Endothelial cell (in vitro differentiated cells): ENCODE measurements around the gene C14orf132. TPM values are rescaled to one million over a fixed set of nuclear protein-coding genes. Genes with fewer than 3 reads are reported as not detected.

Experiments used
- DNase-seq: peaks from one replicate; pipeline ENCODE4 v3.0.0; 2021; ENCODE audit warnings: low spot score
- H3K27ac Mint-ChIP-seq: one replicate; pipeline ENCODE4 v1.8.0; 2021; ENCODE audit warnings: mixed read lengths, inconsistent platforms; ENCODE audit not compliant: unreplicated experiment
- H3K27me3 Mint-ChIP-seq: one replicate; pipeline ENCODE4 v1.8.0; 2021; ENCODE audit warnings: mild to moderate bottlenecking, moderate library complexity, mixed read lengths, inconsistent platforms; ENCODE audit not compliant: unreplicated experiment
- H3K36me3 Mint-ChIP-seq: one replicate; pipeline ENCODE4 v1.8.0; 2021; ENCODE audit warnings: mild to moderate bottlenecking, low read depth, mixed read lengths, inconsistent platforms; ENCODE audit not compliant: unreplicated experiment
- H3K4me1 Mint-ChIP-seq: one replicate; pipeline ENCODE4 v1.8.0; 2021; ENCODE audit warnings: mild to moderate bottlenecking, mixed read lengths, inconsistent platforms; ENCODE audit not compliant: unreplicated experiment
- H3K4me3 Mint-ChIP-seq: one replicate; pipeline ENCODE4 v1.8.0; 2021; ENCODE audit warnings: mild to moderate bottlenecking, mixed read lengths, inconsistent platforms; ENCODE audit not compliant: unreplicated experiment
- H3K9me3 Mint-ChIP-seq: one replicate; pipeline ENCODE4 v1.8.0; 2021; ENCODE audit warnings: mixed read lengths, inconsistent platforms; ENCODE audit not compliant: unreplicated experiment
- total RNA-seq: library from RNA; stranded (reverse); fragmentation: NEBNext Ultra II Directional; extraction: Animal tissue kit (Norgen Biotek cat#: 25700); gene quantifications from one replicate; pipeline ENCODE4 v1.2.1, GENCODE V29; 2021; ENCODE audit not compliant: unreplicated experiment
- TF ChIP-seq, protein P1 (sequence below): fragments of 200-600 bp; sonication (generic); IDR thresholded peaks from one replicate; pipeline ENCODE4 v1.5.0; 2021; ENCODE audit warnings: antibody characterized with exemption; ENCODE audit not compliant: unreplicated experiment

C14orf132 gene
- total RNA-seq, 1 donor from 2014 or later = 4.4 TPM

DNA sequence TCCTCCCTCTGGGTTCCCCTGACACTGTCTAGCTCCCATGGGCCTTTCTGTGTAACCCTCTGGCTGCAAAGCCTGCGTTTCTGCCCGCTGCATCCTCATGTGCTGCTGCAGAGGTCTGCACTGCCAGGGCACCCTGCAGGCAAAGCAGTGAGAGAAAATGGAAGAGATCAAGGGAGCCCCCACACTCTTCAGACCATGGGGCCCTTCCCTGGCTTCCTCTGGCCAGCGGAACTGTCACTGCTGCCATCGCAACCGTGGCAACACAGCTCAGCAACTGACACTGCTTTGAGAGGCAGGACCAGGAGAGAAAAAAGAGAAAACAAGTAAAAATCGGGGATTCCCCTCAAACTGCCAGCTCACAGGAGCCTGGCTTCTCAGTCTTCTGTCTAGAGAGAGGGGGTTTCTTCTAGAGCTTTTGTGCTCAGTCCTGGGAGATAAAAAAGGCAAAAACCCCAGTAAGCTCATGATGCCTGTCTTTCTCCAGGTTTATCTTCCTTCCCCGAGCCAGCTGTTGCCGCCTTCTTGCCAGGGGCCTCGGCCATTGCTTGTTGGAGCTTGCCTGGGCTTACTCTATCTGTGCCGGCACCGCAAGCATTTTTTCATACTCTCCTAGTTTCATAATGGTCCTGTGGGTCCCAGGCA, 38.9 kb downstream of the C14orf132 start:
- no peak for DNase-seq
- Mint-ChIP-seq H3K4me3 (no peak overlapping the region), H3K9me3 (no peaks in the 10 kb centered on the region), H3K36me3 (no peaks in the 10 kb centered on the region), H3K4me1 (no peaks in the 10 kb centered on the region), H3K27ac (no peak overlapping the region), H3K27me3 (no peaks in the 10 kb centered on the region)
- TF ChIP-seq, protein P1, sequence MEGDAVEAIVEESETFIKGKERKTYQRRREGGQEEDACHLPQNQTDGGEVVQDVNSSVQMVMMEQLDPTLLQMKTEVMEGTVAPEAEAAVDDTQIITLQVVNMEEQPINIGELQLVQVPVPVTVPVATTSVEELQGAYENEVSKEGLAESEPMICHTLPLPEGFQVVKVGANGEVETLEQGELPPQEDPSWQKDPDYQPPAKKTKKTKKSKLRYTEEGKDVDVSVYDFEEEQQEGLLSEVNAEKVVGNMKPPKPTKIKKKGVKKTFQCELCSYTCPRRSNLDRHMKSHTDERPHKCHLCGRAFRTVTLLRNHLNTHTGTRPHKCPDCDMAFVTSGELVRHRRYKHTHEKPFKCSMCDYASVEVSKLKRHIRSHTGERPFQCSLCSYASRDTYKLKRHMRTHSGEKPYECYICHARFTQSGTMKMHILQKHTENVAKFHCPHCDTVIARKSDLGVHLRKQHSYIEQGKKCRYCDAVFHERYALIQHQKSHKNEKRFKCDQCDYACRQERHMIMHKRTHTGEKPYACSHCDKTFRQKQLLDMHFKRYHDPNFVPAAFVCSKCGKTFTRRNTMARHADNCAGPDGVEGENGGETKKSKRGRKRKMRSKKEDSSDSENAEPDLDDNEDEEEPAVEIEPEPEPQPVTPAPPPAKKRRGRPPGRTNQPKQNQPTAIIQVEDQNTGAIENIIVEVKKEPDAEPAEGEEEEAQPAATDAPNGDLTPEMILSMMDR = no peak

DNA sequence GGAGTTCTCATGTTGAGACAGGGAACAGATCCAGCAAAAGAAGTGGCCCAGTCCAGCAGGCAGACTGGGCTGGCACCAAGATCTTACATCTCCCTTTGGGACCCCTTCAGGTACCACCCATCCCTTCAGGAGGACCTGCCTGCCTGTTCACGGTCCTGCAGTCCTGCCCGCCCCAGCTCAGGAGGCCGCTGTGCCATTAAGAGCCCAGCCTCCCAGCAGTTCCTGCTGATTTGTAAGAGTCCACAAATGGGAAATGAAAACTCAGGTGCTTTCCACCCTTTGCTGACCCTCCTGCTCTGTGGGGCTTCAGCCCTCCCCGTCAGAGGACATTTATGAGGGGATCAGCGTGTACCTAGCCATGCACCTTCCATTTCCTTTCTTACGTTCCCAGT, 39.5 kb downstream of the C14orf132 start:
- Mint-ChIP-seq H3K9me3 (no peaks in the 10 kb centered on the region), H3K4me1 (no peaks in the 10 kb centered on the region), H3K36me3 (no peaks in the 10 kb centered on the region), H3K27ac (no peak overlapping the region), H3K27me3 (peaks cover 1% of the 10 kb centered on the region), H3K4me3 (no peak overlapping the region)
- no peak for DNase-seq
- TF ChIP-seq, protein P1 = no peak

DNA sequence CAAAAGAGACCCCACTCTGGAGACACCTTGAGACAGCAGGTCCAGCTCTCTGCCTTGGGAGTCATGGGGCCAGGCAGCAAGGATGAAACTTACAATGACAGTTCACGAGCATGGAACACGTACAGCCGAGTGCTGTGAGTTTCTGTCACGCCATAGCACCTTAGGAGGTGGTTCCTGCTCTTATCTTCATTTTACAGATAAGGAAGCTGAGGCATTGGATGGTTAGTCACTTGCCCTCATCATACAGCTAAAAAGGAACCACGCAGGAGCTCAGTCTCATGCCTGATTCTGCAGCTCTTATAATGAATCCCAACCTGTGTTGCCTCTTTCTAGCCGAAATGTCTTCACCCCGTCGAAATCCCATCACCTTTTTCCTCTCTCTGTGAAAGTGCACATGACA, 39.9 kb downstream of the C14orf132 start:
- TF ChIP-seq, protein P1 = no peak

DNA sequence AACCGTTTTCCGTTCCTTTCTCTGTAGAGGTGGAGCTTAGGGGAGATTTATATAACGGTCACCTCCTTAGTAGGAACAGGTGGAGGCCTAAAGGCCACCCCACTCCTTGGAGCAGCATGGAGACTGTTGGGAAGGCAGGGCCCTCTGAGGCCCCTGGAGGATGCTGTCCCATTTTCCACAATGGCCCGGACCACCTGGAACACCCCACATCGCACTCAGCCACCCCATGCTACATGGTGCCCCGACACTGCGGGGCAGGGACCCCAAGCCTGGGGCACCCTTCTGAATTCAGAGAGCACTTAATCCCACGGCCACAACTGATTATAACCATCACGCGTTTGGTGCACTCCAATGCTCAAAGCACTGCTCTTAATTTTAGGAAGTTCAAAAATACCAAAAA, 41.4 kb downstream of the C14orf132 start:
- no peak for DNase-seq
- Mint-ChIP-seq H3K9me3 (no peaks in the 10 kb centered on the region), H3K27me3 (peaks cover 1% of the 10 kb centered on the region), H3K4me1 (no peaks in the 10 kb centered on the region), H3K27ac (no peak overlapping the region), H3K36me3 (no peaks in the 10 kb centered on the region), H3K4me3 (no peak overlapping the region)
- TF ChIP-seq, protein P1 = no peak

More for the DNA sequence above, 39.9 kb downstream of the C14orf132 start:
- Mint-ChIP-seq H3K9me3 (no peaks in the 10 kb centered on the region), H3K36me3 (no peaks in the 10 kb centered on the region), H3K4me1 (no peaks in the 10 kb centered on the region), H3K4me3 (no peak overlapping the region), H3K27ac (no peak overlapping the region), H3K27me3 (peaks cover 1% of the 10 kb centered on the region)
- DNase-seq = no peak

DNA sequence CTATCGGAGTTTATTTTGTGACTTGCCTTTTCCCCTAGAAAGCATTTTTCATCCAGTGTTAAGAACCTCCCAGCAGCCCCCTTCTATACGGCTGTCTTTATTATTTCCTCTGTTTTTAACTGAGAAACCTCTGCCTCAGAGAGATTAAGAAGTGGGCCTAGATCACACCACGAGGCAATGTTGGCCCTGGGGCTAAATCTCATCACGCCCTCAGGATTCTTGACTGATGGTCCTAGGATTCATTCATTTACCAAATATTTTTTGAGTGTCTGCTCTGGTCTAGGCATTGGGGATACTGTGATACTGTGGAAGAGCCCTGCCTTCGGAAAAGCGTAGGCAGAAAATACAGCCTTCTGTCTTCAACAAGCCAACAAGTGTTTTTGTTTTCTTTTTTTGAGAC, 42.1 kb downstream of the C14orf132 start:
- Mint-ChIP-seq H3K36me3 (no peaks in the 10 kb centered on the region), H3K9me3 (no peaks in the 10 kb centered on the region), H3K27me3 (peaks cover 1% of the 10 kb centered on the region), H3K4me3 (no peak overlapping the region), H3K4me1 (no peaks in the 10 kb centered on the region), H3K27ac (no peak overlapping the region)
- no peak for DNase-seq
- TF ChIP-seq, protein P1 = no peak
